HL-60 (cell line): Measurements from ENCODE around the gene SPOP.

Experiments
- GABPA ChIP-seq: IDR thresholded peaks from 2 replicates; pipeline ENCODE4 v1.6.1; 2012; ENCODE audit warnings: low read depth
- POLR2AphosphoS5 ChIP-seq: IDR thresholded peaks from 2 replicates; pipeline ENCODE4 v1.6.1; 2012; ENCODE audit warnings: low read depth
- TF ChIP-seq, protein P1 (sequence below): IDR thresholded peaks from one replicate; pipeline ENCODE4 v1.5.1; 2011; ENCODE audit warnings: low read length, control low read depth, inconsistent platforms; ENCODE audit not compliant: insufficient read depth
- TF ChIP-seq, protein P2 (sequence below): IDR thresholded peaks from 2 replicates; pipeline ENCODE4 v1.6.1; 2012; ENCODE audit warnings: low read depth; ENCODE audit not compliant: insufficient replicate concordance

DNA sequence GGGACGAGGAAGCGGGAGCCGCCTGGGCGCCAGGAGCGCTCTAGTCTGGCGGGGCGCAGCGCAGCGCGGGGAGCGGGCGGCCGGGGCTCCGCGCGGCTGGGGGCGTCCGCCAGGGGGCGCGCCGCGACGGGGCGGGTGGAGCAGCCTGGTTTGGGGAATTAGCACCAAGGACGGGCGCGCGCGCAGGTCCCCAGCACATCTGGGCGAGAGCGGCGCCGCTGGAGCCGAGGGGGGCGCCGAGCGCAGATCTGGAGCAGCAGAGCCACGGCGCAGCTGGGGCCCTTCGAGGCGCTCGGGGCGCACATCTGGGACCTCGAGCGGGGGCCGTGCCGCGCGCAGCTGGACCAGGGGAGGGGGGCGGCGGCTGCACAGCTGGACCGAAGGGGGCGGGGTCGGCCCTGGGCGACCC lies 102.2 kb downstream of the SPOP start, which contains the start of gene NXPH3:
- TF ChIP-seq GABPA (no peak), POLR2AphosphoS5 (no peak)
- TF ChIP-seq, protein P1, sequence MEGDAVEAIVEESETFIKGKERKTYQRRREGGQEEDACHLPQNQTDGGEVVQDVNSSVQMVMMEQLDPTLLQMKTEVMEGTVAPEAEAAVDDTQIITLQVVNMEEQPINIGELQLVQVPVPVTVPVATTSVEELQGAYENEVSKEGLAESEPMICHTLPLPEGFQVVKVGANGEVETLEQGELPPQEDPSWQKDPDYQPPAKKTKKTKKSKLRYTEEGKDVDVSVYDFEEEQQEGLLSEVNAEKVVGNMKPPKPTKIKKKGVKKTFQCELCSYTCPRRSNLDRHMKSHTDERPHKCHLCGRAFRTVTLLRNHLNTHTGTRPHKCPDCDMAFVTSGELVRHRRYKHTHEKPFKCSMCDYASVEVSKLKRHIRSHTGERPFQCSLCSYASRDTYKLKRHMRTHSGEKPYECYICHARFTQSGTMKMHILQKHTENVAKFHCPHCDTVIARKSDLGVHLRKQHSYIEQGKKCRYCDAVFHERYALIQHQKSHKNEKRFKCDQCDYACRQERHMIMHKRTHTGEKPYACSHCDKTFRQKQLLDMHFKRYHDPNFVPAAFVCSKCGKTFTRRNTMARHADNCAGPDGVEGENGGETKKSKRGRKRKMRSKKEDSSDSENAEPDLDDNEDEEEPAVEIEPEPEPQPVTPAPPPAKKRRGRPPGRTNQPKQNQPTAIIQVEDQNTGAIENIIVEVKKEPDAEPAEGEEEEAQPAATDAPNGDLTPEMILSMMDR: no peak
- TF ChIP-seq, protein P2, sequence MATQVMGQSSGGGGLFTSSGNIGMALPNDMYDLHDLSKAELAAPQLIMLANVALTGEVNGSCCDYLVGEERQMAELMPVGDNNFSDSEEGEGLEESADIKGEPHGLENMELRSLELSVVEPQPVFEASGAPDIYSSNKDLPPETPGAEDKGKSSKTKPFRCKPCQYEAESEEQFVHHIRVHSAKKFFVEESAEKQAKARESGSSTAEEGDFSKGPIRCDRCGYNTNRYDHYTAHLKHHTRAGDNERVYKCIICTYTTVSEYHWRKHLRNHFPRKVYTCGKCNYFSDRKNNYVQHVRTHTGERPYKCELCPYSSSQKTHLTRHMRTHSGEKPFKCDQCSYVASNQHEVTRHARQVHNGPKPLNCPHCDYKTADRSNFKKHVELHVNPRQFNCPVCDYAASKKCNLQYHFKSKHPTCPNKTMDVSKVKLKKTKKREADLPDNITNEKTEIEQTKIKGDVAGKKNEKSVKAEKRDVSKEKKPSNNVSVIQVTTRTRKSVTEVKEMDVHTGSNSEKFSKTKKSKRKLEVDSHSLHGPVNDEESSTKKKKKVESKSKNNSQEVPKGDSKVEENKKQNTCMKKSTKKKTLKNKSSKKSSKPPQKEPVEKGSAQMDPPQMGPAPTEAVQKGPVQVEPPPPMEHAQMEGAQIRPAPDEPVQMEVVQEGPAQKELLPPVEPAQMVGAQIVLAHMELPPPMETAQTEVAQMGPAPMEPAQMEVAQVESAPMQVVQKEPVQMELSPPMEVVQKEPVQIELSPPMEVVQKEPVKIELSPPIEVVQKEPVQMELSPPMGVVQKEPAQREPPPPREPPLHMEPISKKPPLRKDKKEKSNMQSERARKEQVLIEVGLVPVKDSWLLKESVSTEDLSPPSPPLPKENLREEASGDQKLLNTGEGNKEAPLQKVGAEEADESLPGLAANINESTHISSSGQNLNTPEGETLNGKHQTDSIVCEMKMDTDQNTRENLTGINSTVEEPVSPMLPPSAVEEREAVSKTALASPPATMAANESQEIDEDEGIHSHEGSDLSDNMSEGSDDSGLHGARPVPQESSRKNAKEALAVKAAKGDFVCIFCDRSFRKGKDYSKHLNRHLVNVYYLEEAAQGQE: no peak
